ENCODE measurements around the gene CEP76. TPM values are rescaled to one million over a fixed set of nuclear protein-coding genes. Genes with fewer than 3 reads are reported as not detected.

CEP76 gene
- polyA plus RNA-seq, 1 of the 3 experiments (the other 2 are of a cell fraction): 6.4 TPM

- Histone ChIP-seq H3K9me2 (no peaks in the 10 kb centered on the region), H3K4me2 (no peak overlapping the region), H3K27me3 (ENCODE audit: insufficient read depth) (no peaks in the 10 kb centered on the region), H3K9ac (no peak overlapping the region), H3K4me3 (ENCODE audit: low read depth in 2 of 2, low read length in 1 of 2) (no peak overlapping the region), H3K27ac (ENCODE audit: low read depth in 2 of 2, low read length in 1 of 2) (no peak overlapping the region), H3K79me2 (ENCODE audit: insufficient read depth) (no peaks in the 10 kb centered on the region), H4K20me1 (ENCODE audit: insufficient read depth) (no peaks in the 10 kb centered on the region), H3F3A (replicated peaks; ENCODE audit: insufficient read depth) (no peaks in the 10 kb centered on the region), H3K4me1 (ENCODE audit: control insufficient read depth in 1 of 2, insufficient read depth in 2 of 2, low read depth in 1 of 2, low read length in 1 of 2) (no peaks in the 10 kb centered on the region), H2AFZ (ENCODE audit: low read depth) (no peak overlapping the region), H3K36me3 (replicated peaks in 1 of 2; ENCODE audit: control insufficient read depth in 1 of 2, insufficient read depth in 2 of 2, low read length in 1 of 2) (peaks cover 0 to 23% of the 10 kb centered on the region in 2 experiments), H3K9me3 (no peaks in the 10 kb centered on the region)
- CTCF ChIA-PET: interaction anchor here (1.3 kb wide), 1 partner anchor 12 kb away, joined by 5 read pairs; no protein-coding TSS in a partner anchor
- POLR2A ChIA-PET: no interaction called here
- no peak for DNase-seq
- WGBS (ENCODE audit: low lambda C conversion rate): 98% methylated on average over 4 of the region's 4 CpGs
- no peak for TF ChIP-seq EP300 (IDR thresholded peaks at IDR 0.05; ENCODE audit: borderline replicate concordance in 1 of 2, low read depth in 1 of 2, low read length in 1 of 2)
- TF ChIP-seq FOXM1 (IDR thresholded peaks at IDR 0.05; ENCODE audit: low read depth): no peak
- no peak for TF ChIP-seq ZBTB33 (IDR thresholded peaks at IDR 0.05; ENCODE audit: borderline replicate concordance, low read depth)
- TF ChIP-seq PBX3 (IDR thresholded peaks at IDR 0.05): no peak
- no peak for TF ChIP-seq CTCF (IDR thresholded peaks at IDR 0.05)
- TF ChIP-seq FOSL2 (IDR thresholded peaks at IDR 0.05; ENCODE audit: borderline replicate concordance, low read depth): no peak
- TF ChIP-seq JUND (IDR thresholded peaks at IDR 0.05): no peak
- no peak for TF ChIP-seq MAX (IDR thresholded peaks at IDR 0.05; ENCODE audit: low read depth)
- TF ChIP-seq REST (IDR thresholded peaks at IDR 0.05; ENCODE audit: low read depth, low read length): no peak
- TF ChIP-seq IRF3 (IDR thresholded peaks at IDR 0.05; ENCODE audit: low read depth, low read length): no peak
- TF ChIP-seq TCF12 (IDR thresholded peaks at IDR 0.05): no peak
- no peak for TF ChIP-seq SMC3 (IDR thresholded peaks at IDR 0.05; ENCODE audit: low read depth, low read length)
- no peak for TF ChIP-seq USF1 (IDR thresholded peaks at IDR 0.05; ENCODE audit: borderline replicate concordance, low read depth)
- no peak for TF ChIP-seq YY1 (IDR thresholded peaks at IDR 0.05; ENCODE audit: low read depth)
- no peak for TF ChIP-seq GATA2 (CRISPR knock-in tag; IDR thresholded peaks at IDR 0.05)
- TF ChIP-seq TEAD4 (IDR thresholded peaks at IDR 0.05; ENCODE audit: borderline replicate concordance, insufficient read depth): no peak
- TF ChIP-seq RFX5 (IDR thresholded peaks at IDR 0.05; ENCODE audit: low read length): no peak
- TF ChIP-seq RXRA (IDR thresholded peaks at IDR 0.05; ENCODE audit: borderline replicate concordance, low read depth): no peak
Measured at GRCh38 chr18:12689256-12689850, 13.2 kb downstream of the CEP76 start.
